Measurements from ENCODE around the gene B4GALT5. TPM values are rescaled to one million over a fixed set of nuclear protein-coding genes. Genes with fewer than 3 reads are reported as not detected.
"Not testable (repeated sequence)": the region's sequence is repeated elsewhere in the genome, so short reads cannot be mapped to it uniquely, and the experiment has no call there.

The B4GALT5 gene
- total RNA-seq, 2 donors from 2014 or later = 62.1 to 74.9 TPM

DNA sequence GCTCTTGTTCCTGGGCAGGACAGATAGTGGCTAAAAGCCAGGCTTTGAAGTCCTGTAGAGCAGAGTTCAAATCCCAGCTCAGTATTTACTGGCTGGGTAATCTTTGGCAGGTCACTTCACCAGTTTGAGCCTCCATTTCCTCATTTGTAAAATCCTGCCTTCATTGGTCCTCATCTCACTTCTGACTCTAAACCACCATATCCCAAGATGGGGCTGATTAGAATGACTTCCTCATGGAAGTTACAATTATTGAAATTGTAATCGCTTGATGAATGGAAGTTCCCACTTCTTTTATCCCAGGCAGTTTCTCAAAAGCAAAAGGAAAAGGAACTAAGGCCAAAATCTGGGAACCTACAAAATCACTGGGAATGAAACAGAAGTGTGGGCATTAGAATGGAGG lies 35.9 kb upstream of the B4GALT5 start:
- no peak for ATAC-seq
- H3K27ac Mint-ChIP-seq = no peak overlapping the region
- peaks cover 0 to 8% of the 10 kb centered on the region in 2 donors for H3K27me3 Mint-ChIP-seq
- no peaks in the 10 kb centered on the region for H3K9me3 Mint-ChIP-seq
- peaks cover 8 to 16% of the 10 kb centered on the region in 2 donors for H3K4me1 Mint-ChIP-seq (ENCODE audit: low read depth in 2 of 2)
- DNase-seq (ENCODE audit: low spot score) = no peak
- no peak overlapping the region for H3K4me3 Mint-ChIP-seq
- H3K36me3 Mint-ChIP-seq = no peaks in the 10 kb centered on the region

DNA sequence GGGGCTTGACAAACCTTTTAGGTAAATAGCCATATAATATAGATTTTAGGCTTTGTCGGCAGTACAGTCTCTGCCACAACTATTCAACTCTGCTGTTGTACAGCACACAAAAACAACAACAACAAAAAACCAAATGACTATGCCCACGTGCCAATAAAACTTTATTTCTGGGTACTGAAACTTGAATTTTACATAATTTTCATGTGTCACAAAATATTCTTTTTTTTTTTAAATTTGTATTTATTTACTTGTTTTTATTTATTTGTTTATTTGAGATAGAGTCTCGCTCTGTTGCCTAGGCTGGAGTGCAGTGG lies 34.8 kb upstream of the B4GALT5 start:
- DNase-seq (ENCODE audit: low spot score) (no peak), ATAC-seq (no peak)
- H3K36me3 Mint-ChIP-seq = no peaks in the 10 kb centered on the region
- peaks cover 8 to 16% of the 10 kb centered on the region in 2 donors for H3K4me1 Mint-ChIP-seq (ENCODE audit: low read depth in 2 of 2)
- H3K9me3 Mint-ChIP-seq = no peaks in the 10 kb centered on the region
- peak overlapping the region in 1 of 2 donors; percentile 54 for H3K27ac Mint-ChIP-seq
- no peak overlapping the region for H3K4me3 Mint-ChIP-seq
- peaks cover 0 to 6% of the 10 kb centered on the region in 2 donors for H3K27me3 Mint-ChIP-seq

DNA sequence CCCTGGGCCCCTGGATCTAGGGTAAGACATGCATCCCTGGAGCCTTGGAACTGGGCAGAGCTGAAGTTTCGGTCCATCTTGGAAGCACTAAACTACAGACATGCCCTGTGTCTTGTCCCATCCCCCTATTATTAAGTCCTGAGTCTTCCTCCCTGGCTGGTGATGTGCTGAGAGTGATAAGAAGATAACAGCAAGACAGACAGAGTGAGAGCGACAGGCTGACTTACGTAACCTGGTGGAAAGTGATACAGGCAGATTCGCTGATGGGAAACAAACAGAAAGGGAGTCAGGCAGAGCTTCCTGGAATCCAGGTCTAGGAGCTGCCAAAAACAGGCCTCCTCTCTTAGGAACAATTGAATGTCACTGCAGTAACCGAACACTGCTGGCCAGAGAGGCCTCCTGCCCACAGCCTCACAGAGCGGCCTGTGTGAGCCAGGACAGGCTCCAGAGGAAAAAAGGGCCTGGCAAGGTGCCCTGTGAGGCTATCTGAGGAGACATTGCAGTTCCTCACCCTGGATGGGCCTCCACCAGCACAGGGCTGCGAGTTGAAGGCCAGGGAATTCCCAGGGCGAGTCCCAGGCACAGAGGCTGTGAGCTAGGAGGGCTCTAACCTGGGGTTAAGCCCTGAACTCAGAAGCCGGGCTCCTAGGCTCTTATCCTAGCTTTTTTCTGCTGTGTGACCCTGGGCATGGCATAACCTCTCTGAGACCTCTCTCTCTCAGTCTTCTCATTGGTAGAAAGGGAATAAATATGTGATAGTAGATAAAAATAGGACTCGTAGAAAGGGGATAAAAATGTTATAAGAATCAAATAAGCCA lies 34.2 kb upstream of the B4GALT5 start:
- Mint-ChIP-seq H3K27me3 (peaks cover 0 to 6% of the 10 kb centered on the region in 2 donors), H3K9me3 (no peaks in the 10 kb centered on the region), H3K4me3 (no peak overlapping the region), H3K27ac (peak overlapping the region in 1 of 2 donors; percentile 54), H3K4me1 (ENCODE audit: low read depth in 2 of 2) (peaks cover 8 to 16% of the 10 kb centered on the region in 2 donors), H3K36me3 (no peaks in the 10 kb centered on the region)
- DNase-seq (ENCODE audit: low spot score) = no peak
- ATAC-seq = peak in 1 of 2 donors; percentile 61

DNA sequence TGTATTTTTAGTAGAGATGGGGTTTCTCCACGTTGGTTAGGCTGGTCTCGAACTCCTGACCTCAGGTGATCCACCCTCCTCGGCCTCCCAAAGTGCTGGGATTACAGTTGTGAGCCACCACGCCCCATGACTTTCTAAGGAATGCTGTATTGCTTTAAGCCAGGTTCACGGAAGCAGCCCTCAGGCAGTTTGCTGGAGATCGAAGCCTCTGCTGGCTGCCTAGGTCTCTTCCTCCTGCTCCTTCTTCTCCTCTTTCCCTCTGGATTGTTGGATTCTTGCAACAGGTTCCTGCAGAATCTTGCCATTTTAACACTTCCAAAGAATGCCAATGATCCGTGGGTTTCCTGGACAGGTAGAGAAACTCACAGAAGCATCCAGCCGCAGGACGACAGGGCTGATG lies 29.3 kb upstream of the B4GALT5 start:
- ATAC-seq (no peak), DNase-seq (ENCODE audit: low spot score) (no peak)
- Mint-ChIP-seq H3K36me3 (no peaks in the 10 kb centered on the region), H3K27ac (no peak overlapping the region), H3K27me3 (no peaks in the 10 kb centered on the region), H3K9me3 (no peaks in the 10 kb centered on the region), H3K4me3 (no peak overlapping the region), H3K4me1 (ENCODE audit: low read depth in 2 of 2) (peaks cover 0 to 4% of the 10 kb centered on the region in 2 donors)

DNA sequence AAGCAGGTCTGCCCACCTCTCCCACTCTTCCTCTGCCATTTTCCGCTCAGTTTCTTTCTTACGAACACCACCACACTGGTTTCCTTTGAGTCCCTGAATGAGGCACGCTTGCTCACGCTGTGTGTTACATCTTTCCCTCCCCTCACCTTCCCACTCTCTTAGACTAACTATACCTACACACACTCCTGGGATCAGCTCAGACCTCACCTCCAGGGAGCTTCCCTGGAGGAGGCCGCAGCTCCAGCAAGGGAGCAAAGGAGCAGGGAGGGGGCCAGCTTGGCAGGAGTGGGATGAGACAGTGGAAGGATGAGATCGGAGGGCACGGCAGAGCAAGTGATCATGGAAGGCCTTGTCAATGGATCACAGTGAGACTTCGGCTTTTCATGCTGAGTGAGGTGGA lies 28.3 kb upstream of the B4GALT5 start:
- Mint-ChIP-seq H3K4me3 (no peak overlapping the region), H3K27me3 (no peaks in the 10 kb centered on the region), H3K9me3 (no peaks in the 10 kb centered on the region), H3K4me1 (ENCODE audit: low read depth in 2 of 2) (no peaks in the 10 kb centered on the region), H3K36me3 (no peaks in the 10 kb centered on the region), H3K27ac (no peak overlapping the region)
- DNase-seq (ENCODE audit: low spot score) = no peak
- no peak for ATAC-seq

DNA sequence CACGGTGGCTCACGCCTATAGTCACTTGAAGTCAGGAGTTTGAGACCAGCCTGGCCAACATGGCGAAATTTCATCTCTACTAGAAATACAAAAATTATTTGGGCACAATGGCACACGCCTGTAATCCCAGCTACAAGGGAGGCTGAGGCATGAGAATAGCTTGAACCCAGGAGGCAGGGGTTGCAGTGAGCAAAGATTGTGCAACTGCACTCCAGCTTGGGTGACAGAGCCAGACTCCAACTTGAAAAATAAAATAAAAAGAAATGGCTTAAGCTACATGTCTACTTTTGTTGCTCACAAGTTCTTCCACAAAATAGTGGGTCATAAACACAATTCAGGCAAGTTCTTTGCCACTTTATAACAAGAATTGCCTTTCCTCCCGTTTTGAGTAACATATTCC lies 27.1 kb upstream of the B4GALT5 start:
- ATAC-seq (no peak), DNase-seq (ENCODE audit: low spot score) (no peak)
- no peaks in the 10 kb centered on the region for H3K36me3 Mint-ChIP-seq
- H3K4me3 Mint-ChIP-seq = no peak overlapping the region
- no peaks in the 10 kb centered on the region for H3K4me1 Mint-ChIP-seq (ENCODE audit: low read depth in 2 of 2)
- no peak overlapping the region for H3K27ac Mint-ChIP-seq
- no peaks in the 10 kb centered on the region for H3K27me3 Mint-ChIP-seq
- no peaks in the 10 kb centered on the region for H3K9me3 Mint-ChIP-seq

DNA sequence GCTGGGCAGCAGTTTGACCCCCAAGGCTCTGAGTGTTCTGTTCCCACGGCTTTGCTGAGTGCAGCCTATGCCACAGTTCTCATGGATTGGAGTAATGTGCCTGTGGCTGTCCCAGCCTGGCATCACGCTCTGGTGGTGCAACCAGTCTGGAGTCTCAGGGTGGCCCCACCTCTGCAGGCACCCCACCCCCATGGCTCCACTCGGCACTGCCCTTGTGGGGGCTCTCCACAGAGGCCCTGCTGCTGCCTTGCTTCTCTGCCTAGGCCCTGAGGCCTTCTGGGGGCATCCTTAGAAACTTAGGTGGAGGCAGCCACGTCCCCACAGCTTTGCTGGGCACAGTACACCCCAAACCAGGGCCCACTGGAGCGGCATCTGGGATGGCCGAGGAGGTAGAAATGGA lies 25.4 kb upstream of the B4GALT5 start:
- H3K36me3 Mint-ChIP-seq = no peaks in the 10 kb centered on the region
- peak in 1 of 2 donors; percentile 15 for ATAC-seq
- no peaks in the 10 kb centered on the region for H3K4me1 Mint-ChIP-seq (ENCODE audit: low read depth in 2 of 2)
- DNase-seq (ENCODE audit: low spot score) = no peak
- H3K27ac Mint-ChIP-seq = no peak overlapping the region
- no peaks in the 10 kb centered on the region for H3K9me3 Mint-ChIP-seq
- no peaks in the 10 kb centered on the region for H3K27me3 Mint-ChIP-seq
- no peak overlapping the region for H3K4me3 Mint-ChIP-seq

DNA sequence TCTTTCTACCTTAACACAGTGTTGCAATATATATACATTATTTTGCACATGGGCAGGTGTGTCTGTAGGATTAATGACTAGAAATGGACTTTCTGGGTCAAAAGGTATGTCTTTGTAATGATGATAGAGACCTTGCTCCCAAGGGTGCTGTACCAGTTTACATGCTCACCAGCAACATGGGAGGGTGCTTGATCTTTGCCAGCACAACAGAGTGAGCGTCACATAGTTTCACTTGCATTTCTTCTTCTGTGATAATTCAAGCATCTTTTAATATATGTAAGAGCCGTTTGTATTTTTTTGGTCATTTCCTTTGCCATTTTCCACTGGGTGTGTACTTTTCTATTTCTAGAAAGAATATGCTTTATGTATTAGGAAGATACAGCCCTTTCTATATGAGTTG lies 23.6 kb upstream of the B4GALT5 start:
- no peak for ATAC-seq
- no peak overlapping the region for H3K4me3 Mint-ChIP-seq
- H3K27ac Mint-ChIP-seq = no peak overlapping the region
- DNase-seq (ENCODE audit: low spot score) = no peak
- H3K27me3 Mint-ChIP-seq = no peaks in the 10 kb centered on the region
- no peaks in the 10 kb centered on the region for H3K4me1 Mint-ChIP-seq (ENCODE audit: low read depth in 2 of 2)
- no peaks in the 10 kb centered on the region for H3K9me3 Mint-ChIP-seq
- no peaks in the 10 kb centered on the region for H3K36me3 Mint-ChIP-seq

DNA sequence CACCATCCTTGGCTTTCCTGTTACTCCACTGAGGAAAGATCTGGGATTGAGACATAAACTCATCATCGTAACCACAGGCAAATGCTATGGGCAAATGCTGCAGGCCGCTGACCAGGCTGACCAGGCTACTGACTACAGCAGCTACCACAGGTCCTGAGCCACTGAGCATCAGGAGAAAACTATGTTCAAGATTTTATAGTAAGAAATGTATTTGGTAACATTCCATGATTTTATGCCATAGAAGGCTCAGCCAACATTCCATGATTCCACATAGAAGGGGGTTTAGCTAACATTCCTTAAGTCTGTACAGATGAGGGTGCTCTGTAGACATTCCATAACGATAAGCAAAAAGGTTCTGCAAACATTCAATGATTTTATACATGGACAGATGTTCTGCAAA lies 16.1 kb upstream of the B4GALT5 start:
- Mint-ChIP-seq H3K36me3 (no peaks in the 10 kb centered on the region), H3K27ac (no peak overlapping the region), H3K27me3 (no peaks in the 10 kb centered on the region), H3K9me3 (no peaks in the 10 kb centered on the region), H3K4me1 (ENCODE audit: low read depth in 2 of 2) (peaks cover 10% of the 10 kb centered on the region in 2 donors), H3K4me3 (no peak overlapping the region)
- no peak for ATAC-seq
- DNase-seq (ENCODE audit: low spot score) = no peak

DNA sequence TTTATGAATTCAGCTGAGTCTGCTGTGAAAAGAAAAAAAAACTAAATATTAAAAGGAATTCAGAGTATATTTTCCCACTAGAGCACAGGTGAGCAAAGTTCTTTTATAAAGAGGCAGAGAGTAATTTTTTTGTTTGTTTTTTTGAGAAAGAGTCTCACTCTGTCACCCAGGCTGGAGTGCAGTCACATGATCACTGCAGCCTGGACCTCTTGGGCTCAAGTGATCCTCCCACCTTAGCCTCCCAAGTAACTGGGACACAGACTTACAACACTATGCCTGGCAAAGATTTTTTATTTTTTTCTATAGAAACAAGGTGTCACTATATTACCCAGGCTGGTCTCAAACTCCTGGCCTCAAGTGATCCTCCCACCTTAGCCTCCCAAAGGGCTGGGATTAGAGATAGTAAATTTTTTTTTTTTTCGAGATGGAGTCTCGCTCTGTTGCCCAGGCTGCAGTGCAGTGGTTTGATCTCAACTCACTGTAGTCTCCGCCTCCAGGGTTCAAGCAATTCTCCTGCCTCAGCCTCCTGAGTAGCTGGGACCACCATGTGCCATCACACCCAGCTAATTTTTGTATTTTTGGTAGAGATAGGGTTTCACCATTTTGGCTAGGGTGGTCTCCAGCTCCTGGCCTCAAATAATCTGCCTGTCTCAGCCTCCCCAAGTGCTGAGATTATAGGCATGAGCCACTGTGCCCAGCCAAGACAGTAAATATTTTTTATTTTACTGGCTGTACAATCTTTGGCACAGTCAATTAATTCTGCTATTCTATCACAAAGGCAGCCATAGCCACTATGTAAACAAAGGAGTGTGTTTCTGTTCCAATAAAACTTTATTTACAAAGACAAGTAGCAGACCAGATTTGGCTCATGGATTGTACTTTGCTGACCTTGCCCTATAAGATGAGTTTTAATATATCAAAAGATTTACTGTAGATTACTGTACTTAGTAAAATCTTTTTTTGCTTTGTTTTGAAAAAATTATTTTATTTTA lies 14.5 kb upstream of the B4GALT5 start:
- no peak overlapping the region for H3K27ac Mint-ChIP-seq
- no peaks in the 10 kb centered on the region for H3K36me3 Mint-ChIP-seq
- peaks cover 14 to 16% of the 10 kb centered on the region in 2 donors for H3K4me1 Mint-ChIP-seq (ENCODE audit: low read depth in 2 of 2)
- no peak overlapping the region for H3K4me3 Mint-ChIP-seq
- no peaks in the 10 kb centered on the region for H3K9me3 Mint-ChIP-seq
- DNase-seq (ENCODE audit: low spot score) = no peak
- no peaks in the 10 kb centered on the region for H3K27me3 Mint-ChIP-seq
- no peak for ATAC-seq

DNA sequence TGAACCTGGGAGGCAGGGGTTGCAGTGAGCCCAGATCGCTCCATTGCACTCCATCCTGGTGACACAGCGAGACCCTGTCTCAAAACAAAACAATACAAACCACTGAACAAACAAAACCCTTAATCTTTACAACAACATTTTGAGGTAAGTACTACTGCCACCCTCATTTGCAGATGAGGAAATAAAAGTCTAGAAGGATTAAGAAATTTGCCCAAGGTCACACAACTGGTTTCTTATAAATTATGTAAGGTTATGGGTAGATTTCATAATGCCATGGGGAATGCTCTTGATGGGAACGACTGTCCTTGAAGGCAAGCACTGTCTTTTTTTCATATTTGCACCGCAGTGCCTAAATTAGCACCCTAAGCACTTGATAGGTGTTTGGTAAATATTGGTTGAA lies 13.8 kb upstream of the B4GALT5 start:
- no peaks in the 10 kb centered on the region for H3K36me3 Mint-ChIP-seq
- H3K27me3 Mint-ChIP-seq = no peaks in the 10 kb centered on the region
- H3K4me3 Mint-ChIP-seq = no peak overlapping the region
- H3K4me1 Mint-ChIP-seq (ENCODE audit: low read depth in 2 of 2) = peaks cover 14 to 18% of the 10 kb centered on the region in 2 donors
- no peak for DNase-seq (ENCODE audit: low spot score)
- H3K27ac Mint-ChIP-seq = no peak overlapping the region
- no peak for ATAC-seq
- H3K9me3 Mint-ChIP-seq = no peaks in the 10 kb centered on the region

DNA sequence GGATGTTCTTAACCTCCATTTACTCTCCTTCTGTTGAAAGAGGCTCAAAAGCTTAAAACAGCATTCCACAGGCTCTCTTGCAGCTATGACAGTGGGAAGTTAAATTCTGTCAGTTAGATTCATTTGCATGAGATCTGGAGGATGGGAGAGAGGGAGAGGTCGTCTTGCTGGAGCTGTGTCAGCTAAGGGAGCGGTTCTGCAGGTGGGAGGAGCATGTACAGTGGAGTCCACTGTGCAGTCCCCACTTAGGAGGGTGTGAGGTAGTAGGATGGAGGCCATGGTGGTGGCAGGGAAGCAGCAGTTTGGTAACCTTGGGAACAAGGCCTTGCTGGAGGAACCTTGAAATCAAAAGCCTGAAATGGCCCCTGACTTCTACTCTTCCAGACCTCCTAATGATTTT lies 12.0 kb upstream of the B4GALT5 start:
- H3K36me3 Mint-ChIP-seq = no peaks in the 10 kb centered on the region
- H3K27ac Mint-ChIP-seq = peak overlapping the region; percentile 18 to 83
- H3K27me3 Mint-ChIP-seq = no peaks in the 10 kb centered on the region
- H3K4me1 Mint-ChIP-seq (ENCODE audit: low read depth in 2 of 2) = peaks cover 14 to 18% of the 10 kb centered on the region in 2 donors
- DNase-seq (ENCODE audit: low spot score) (no peak), ATAC-seq (no peak)
- H3K9me3 Mint-ChIP-seq = no peaks in the 10 kb centered on the region
- peak overlapping the region; percentile 22 for H3K4me3 Mint-ChIP-seq

DNA sequence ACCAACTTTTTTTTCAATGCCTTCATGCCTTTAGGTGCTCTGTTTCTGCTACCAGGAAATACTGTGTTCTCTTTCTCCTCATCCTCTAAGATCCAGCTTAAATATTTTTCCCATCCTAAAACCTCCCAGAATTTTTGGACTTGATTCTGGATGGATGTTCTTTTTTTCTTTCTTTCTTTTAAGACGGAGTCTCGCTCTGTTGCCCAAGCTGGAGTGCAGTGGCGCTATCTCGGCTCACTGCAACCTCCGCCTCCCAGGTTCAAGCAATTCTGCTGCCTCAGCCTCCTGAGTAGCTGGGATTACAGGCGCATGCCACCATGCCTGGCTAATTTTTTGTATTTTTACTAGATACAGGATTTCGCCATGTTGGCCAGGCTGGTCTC lies 11.5 kb upstream of the B4GALT5 start:
- H3K4me1 Mint-ChIP-seq (ENCODE audit: low read depth in 2 of 2) = peaks cover 14 to 18% of the 10 kb centered on the region in 2 donors
- H3K27me3 Mint-ChIP-seq; ATAC-seq; H3K36me3 Mint-ChIP-seq; H3K9me3 Mint-ChIP-seq; DNase-seq (ENCODE audit: low spot score): not testable (repeated sequence)
- peak overlapping the region; percentile 18 to 83 for H3K27ac Mint-ChIP-seq
- H3K4me3 Mint-ChIP-seq = peak overlapping the region; percentile 22

Measured in natural killer cell treated with Interleukin-12 subunit alpha and Interleukin-12 subunit beta and Interleukin-15 and Interleukin-18, amount 100 ng/mL, for 72 hours (primary cell).